ENCODE measurements around the gene ANKRD30A.
"Not testable (repeated sequence)": the region's sequence is repeated elsewhere in the genome, so short reads cannot be mapped to it uniquely, and the experiment has no call there.

ANKRD30A gene, protein sequence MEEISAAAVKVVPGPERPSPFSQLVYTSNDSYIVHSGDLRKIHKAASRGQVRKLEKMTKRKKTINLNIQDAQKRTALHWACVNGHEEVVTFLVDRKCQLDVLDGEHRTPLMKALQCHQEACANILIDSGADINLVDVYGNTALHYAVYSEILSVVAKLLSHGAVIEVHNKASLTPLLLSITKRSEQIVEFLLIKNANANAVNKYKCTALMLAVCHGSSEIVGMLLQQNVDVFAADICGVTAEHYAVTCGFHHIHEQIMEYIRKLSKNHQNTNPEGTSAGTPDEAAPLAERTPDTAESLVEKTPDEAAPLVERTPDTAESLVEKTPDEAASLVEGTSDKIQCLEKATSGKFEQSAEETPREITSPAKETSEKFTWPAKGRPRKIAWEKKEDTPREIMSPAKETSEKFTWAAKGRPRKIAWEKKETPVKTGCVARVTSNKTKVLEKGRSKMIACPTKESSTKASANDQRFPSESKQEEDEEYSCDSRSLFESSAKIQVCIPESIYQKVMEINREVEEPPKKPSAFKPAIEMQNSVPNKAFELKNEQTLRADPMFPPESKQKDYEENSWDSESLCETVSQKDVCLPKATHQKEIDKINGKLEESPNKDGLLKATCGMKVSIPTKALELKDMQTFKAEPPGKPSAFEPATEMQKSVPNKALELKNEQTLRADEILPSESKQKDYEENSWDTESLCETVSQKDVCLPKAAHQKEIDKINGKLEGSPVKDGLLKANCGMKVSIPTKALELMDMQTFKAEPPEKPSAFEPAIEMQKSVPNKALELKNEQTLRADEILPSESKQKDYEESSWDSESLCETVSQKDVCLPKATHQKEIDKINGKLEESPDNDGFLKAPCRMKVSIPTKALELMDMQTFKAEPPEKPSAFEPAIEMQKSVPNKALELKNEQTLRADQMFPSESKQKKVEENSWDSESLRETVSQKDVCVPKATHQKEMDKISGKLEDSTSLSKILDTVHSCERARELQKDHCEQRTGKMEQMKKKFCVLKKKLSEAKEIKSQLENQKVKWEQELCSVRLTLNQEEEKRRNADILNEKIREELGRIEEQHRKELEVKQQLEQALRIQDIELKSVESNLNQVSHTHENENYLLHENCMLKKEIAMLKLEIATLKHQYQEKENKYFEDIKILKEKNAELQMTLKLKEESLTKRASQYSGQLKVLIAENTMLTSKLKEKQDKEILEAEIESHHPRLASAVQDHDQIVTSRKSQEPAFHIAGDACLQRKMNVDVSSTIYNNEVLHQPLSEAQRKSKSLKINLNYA (N-terminal part only)

DNA sequence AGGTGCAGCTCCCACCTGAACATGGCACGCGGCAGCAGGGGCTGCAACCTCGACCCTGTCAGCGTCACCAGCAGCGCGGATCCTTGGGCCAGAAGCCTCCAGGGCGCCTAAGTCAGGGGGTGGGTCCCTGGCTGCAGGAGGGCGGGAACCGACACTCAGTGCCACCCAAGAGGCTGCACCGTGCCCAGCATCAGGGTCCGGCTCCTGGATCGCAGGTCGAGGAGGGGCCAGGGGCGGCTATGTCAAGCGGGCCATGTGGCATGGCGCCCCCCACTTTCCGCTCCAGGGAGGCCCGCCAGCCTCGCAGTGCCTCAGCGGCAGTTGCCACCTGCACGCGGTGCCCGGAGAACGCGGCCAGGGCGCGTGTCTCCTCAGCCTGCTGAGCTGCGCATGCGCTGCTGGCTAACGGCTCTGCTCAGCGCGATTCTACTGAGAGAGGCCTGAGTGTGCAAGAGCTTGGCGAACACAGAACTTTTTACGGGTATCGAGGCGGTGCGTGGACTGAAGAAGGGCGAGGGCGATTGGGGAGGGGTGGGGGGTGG is at the start of gene ANKRD30A:
TSS of gene ANKRD30A (plus strand) at position 408 of the 542 bp plus-strand sequence. CDS start 190 bp downstream, outside the sequence.
- DNase-seq = no peak

DNA sequence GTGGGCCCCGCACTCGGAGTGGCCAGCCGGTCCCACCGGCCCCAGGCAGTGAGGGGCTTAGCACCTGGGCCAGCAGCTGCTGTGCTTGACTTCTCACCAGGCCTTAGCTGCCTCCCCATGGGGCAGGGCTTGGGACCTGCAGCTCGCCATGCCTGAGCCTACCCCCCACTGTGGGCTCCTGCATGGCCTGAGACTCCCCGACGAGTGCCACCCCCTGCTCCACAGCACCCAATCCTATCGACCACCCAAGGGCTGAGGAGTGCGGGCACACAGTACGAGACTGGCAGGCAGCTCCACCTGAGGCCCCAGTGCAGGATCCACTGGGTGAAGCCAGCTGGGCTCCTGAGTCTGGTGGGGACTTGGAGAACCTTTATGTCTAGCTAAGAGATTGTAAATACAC is 49.3 kb upstream of the ANKRD30A start:
- not testable (repeated sequence) for DNase-seq

DNA sequence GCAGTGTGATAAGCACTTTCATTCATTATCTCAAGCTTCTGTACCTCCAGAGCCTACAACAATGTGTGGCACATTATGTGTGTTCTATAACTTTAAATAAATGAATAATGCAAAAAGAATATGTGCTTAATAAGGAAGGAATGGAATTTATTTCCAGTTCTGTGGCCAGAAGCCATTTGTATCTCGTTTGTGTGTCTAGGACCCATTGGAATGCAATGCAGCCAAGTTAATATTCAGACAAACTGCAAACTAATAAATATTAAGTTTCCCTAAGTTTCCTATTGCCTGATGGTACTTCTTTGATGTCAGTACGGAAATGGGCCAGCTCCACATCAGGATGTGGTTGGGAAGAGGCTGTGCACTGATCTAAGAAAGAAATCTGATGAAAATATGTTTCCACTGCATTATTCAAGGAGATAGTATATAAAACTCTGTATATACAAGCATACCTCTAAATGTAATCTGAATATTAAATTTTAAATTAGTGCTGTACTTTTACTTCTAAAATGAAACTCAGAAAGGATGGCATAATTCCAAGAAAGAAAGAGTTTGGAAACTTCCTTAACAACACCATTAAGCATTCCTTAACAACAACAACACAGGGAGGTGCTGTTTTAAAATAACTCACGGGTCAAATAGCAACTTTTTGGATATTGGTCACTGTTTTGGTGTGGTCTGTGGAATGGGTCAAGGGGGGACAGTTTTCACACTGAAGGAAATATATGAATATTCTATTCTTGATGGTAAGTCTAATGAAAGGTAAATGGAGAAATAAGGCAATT is 29.4 kb upstream of the ANKRD30A start:
- DNase-seq = no peak

DNA sequence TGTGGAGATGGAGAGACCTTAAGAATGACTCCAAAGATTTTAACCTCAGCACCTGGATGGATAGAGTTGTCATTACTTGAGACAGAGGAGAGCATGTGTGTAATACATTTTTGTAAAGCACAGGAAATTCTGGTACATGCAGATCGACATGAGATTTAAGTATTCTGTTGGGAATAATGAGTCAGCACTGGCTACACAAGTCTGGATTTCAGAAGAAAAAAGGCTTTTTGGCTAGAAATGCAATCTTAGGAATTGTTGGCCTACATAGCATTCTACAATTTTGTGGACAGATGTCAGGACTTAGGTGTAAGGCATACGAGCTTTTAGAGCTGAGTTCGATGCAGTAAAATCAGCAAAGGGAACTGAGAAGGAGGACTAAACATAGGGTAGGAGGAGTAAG is 24.1 kb upstream of the ANKRD30A start:
- DNase-seq = no peak

DNA sequence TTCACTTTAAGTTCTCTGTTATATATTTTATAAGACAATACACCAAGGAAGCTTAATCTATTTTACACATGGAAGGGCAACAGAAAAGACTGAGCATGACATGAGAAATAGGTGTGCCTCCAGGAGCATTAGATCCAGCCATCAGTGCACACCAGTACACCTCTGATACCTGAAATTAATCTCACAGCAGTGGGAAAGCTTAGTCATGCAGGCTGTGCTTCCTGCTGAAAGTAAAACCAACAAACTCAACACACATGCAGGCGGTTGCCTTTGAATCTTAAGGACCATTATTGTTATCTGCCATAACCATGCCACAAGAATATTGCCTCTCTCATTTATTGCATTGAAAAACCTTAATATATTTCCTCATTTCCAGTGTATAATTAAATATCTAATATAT is 16.4 kb upstream of the ANKRD30A start:
- DNase-seq = no peak

DNA sequence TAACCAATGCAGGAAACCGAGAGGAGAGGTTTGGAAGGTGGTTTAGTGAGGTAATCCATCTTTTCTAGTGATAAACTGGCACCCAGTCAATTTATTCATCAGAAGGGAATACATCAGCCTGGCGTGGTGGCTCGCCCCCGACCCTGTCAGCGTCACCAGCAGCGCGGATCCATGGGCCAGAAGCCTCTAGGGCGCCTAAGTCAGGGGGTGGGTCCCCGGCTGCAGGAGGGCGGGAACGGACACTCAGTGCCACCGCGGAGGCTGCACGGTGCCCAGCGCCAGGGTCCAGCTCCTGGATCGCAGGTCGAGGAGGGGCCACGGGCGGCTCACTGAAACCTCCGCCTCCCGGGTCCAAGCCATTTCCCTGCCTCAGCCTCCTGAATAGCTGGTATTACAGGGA is 866 bp upstream of the ANKRD30A start:
- DNase-seq = no peak

DNA sequence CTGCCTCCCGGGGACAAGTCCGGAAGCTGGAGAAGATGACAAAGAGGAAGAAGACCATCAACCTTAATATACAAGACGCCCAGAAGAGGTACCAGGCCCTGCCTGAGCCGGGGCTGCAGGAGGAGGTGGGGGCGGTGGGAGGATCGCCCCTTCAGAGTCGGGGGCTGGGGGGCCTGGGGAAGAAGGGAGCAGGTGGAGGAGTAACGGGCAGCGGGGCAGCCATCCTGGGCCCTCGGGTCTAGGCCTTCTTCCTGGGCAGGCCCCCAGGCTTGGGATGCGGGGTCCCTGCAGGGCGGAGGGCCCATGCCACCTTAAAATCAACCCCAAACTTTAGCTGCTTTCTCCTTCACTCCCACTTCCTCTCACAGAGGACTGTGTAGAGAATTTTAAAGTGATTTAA is 523 bp downstream of the ANKRD30A start:
- DNase-seq = no peak

DNA sequence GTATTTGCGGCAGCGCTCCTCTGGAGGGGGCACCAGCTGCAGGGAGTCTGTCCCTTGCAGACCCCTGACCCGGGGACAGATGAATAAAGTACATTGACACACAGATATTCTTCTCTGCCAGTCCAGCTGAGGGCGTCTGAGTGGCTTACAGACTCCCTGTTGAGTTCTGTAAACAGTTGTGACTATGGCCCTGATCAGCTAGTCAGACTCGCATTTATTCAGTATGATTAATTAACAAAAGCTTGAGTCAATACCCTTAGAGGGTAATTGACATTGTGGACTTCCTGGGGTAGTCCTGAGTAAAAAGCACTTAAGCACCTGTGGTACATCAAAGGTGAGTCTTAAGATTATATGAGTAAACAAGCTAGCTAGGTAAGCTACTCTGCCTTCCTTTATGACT is 21.0 kb downstream of the ANKRD30A start:
- DNase-seq = no peak

DNA sequence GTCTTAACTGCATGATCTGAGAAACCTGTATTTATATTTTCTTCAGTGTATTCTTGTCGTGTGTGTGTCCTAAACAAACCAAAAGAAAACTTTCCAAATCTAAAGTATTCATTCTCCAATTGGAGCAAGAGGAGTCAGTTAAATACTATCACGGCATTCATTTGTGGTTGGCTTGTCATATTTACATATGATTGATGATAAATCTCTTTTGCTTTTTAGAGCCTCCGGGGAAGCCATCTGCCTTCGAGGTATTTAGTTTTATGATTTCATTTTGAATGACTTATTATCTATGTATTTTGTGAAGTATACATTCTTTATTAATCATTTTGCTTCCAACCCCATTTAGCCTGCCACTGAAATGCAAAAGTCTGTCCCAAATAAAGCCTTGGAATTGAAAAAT is 37.0 kb downstream of the ANKRD30A start:
- not testable (repeated sequence) for DNase-seq

DNA sequence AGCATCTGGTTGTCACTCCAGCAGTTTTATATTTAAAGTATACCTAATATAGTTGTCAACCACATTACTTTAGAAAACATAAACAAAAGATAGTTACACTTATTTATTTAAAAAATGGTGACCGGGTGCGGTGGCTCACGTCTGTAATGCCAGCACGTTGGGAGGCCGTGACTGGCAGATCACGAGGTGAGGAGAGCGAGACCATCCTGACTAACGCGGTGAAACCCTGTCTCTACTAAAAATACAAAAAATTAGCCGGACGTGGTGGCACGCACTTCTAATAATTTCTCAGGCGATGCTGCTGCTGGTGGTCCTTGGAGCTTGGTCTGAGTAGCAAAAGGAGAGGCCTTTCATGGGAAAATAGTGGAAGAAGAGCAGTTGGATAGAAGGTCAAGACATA is 46.5 kb downstream of the ANKRD30A start:
- not testable (repeated sequence) for DNase-seq

DNA sequence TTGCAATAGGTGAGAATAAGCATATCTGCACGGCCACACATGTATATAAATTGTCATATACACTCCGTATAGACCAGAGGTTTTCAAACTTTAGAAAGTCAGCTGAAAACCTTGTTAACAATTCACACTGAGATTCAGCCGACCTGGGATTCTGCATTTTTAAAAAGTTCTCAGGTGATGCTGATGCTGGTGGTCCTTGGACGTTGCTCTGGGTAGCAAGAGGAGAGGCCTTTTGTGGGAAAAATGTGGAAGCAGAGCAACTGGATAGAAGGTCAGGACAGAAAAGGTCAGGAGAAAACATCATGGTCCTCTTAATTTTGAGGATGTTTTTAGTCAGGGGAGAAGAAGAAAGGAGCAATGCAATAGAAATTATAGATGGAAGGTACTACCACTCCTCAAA is 52.9 kb downstream of the ANKRD30A start:
- not testable (repeated sequence) for DNase-seq

DNA sequence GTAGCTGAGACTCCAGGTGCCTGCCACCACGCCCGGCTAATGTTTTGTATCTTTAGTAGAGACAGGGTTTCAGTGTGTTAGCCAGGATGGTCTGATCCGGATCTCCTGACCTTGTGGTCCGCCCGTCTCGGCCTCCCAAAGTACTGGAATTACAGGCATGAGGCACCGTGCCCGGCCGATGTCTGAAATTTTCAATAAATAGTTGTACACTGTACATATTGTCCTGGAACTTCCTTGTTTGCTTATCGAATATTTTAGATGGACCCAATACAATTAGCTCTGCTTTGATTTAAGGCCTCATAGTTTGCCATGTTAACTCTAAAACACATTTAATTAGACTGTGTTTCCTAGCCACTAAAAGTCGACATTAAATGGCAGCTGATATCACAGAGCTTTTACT is 57.3 kb downstream of the ANKRD30A start:
- DNase-seq = not testable (repeated sequence)

DNA sequence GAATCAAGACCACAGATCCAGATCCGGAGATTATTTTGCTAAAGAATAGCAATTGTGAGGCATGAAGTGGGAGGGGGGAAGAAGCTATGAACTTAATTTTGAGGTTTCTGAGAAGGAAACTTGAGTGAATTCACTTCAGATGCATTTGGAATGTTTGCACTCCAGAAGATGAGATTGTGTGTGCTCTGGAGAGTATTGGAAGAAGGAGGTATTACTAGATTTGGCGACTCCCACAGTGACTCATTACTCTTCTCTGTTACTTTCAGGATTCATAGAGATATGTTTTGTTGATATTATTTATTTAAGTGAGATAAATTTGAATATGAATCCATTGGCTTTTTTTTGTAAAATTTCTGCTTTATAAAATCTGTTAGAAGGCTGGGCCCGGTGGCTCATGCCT is 80.7 kb downstream of the ANKRD30A start:
- DNase-seq = no peak

DNA sequence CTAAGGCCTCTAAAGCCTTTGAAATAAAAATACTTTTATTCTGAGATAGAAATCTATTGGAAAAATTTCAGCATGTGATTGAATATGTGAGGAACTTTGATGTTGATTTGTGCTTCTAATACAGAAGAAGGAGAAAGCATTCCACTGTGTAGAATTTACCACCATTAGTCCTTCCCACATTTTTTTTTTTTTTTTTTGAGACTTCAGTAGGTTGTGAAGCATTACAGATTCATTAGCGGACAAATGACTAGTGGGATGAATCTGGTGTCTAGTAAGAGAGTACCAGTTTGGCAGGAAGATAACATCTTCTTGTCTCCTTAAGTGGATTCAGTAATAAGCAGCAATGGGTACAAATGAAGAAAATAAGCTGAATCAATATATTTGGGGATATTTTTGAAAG is 95.5 kb downstream of the ANKRD30A start:
- DNase-seq = no peak

DNA sequence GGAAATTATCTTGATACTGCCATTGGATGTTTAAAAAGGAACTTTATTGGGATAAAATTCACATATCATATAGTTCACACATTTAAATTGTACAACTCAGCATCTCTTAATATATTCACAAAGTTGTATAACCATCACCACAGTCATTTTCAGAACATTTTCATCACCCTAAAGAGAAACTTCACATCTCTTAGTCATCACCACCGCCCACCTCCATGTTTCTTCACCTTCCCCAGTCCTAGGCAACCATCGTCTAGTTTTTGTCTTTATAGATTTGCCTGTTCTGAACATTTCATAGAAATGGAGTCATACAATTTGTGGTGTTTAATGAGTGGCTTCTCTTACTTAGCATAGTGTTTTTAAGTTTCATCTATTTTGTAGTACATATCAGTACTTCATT is 96.6 kb downstream of the ANKRD30A start:
- DNase-seq = no peak

DNA sequence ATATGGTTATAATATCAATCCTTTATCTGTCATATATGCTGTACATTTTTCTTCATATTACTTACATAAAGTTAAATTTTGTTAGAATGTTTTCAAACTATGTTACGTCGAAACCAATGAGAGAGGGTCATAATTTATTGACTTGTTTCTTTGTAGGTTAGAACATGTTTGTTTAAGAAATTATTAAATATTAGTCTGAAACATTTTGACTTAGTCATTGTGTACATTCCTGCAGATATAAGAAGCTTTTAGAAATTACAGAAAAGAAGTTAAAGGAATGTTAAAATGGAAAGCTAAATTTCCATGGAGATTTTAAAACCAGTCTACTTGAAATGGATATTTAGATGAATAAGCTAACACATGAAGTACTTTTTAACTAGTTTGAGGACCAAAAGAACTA is 99.8 kb downstream of the ANKRD30A start:
- DNase-seq = no peak

DNA sequence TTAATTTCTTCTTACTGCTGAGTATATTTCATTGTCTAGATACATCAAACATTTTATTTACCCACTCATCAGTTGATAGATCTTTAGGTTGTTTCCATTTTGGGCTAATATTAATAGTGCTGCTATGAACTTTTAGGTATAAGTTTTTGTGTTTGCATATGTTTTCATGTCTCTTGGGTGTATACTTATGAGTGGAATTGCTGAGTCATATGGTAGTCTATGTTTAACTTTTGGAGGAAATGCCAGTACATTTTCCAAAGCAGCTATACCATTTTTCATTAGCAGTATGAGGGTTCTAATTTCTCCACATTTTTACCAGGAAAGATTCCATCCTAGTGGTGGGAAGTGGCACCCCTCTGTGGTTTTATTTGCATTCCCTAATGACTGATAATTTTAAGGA is 101.1 kb downstream of the ANKRD30A start:
- no peak for DNase-seq

DNA sequence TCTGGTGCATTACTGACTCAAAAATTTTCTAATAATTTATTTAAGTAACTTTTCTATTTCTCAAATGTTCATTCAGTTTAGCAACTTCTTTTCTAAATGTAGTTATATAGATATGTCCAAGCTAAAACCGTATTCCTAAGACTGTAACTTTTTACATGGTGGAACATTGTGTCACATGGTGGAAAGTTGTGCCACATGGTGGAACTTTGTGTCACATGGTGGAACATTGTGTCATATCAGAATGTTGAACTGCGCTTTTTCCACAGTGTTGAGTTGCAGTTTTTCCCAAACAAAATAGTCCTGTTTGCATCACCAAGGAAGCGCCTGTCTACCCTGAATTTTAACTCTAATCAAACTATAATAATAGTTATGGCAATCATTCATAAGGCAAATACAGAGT is 109.3 kb downstream of the ANKRD30A start:
- no peak for DNase-seq

DNA sequence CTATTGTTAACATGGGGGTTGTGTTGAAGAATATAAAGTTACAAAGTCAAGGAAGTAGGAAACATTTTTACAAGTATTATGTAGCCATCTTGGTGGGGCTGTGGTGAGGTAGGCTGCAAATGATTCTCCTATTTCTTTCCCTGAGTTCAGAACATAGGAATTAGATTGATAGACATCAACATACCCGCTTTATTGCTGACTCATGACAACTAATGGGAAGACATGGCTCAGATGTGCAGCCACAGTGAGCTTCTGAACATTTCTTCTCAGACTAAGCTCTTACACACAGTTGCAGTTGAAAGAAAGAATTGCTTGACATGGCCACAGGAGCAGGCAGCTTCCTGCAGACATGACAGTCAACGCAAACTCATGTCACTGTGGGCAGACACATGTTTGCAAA is 110.7 kb downstream of the ANKRD30A start:
- no peak for DNase-seq

DNA sequence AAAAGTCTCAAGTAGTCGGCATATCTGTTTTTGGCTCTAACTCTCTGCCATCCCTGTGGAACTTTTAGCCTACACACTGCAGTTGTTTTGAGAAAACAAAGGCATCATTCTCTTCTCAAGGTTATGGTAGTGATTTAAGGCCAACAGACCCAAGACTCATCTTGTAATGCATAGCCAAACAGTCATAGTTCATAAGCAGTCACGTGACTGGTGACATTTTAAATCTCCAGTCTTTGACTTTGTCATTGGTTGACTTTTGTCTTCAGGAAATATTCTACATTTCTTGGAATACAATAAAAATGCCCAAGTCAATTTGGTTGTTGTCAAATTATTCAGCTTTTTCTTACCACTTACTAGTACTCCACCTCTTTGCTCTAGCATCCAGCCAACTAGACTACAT is 114.8 kb downstream of the ANKRD30A start:
- DNase-seq = no peak

DNA sequence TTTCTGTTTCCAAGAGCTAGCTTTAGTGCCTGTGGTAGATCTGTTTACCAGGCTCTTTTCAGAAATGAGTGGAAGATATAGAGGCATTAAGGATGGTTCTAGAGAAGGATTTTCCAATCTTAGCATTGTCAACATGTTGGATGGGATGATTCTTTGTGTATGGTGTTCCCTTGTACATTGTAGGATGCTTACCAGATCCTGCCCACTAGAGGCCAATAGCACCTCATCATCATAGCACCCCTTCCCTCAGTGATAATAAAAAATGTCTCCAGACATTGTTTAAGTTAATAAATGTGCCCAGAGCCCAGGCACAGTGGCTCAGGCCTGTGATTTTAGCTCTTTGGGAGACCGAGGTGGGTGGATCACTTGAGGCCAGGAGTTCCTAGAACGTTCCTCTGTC is 121.2 kb downstream of the ANKRD30A start:
- no peak for DNase-seq

DNA sequence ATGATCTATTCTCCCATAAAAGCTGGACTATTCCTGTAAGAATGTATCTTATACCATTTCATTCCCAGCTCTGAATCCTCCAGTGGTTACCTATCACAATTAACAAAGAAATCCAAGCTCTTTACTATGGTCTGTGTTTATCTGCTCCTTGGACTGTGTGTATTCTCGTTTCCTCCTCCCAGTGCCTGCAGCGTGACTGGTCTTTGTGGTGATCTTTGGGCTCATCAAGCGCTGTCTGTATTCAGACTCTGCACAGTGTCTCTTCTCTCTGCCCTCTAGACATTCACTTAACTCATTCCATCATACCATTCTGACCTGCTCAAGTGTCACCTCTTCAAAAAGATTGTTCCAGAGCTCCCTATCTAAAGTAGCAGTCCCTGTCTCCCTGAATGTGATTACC is 130.4 kb downstream of the ANKRD30A start:
- not testable (repeated sequence) for DNase-seq
